Activated naive CD4-positive, alpha-beta T cell treated with anti-CD3 and anti-CD28 coated beads, Interleukin-2, amount 10 ng/mL, durations not matched to agents 7 days and 5 days (primary cell): ENCODE results near the gene ZNF277.
"Not testable (repeated sequence)": the region's sequence is repeated elsewhere in the genome, so short reads cannot be mapped to it uniquely, and the experiment has no call there.

ENCODE experiments used
- CTCF ChIA-PET: fragments of 350-600 bp; sonication (Branson Sonifier 250); formaldehyde crosslinking; loops from one replicate; lab custom pipeline; 2021; ENCODE audit warnings: antibody characterized with exemption; lab: Charles Lee
- DNase-seq: peaks from one replicate; pipeline ENCODE4 v3.0.0-alpha.2; 2020
- H3K27ac Mint-ChIP-seq: one replicate; pipeline ENCODE4 v1.8.0; 2021; ENCODE audit warnings: mild to moderate bottlenecking, moderate library complexity, mixed read lengths
- H3K27me3 Mint-ChIP-seq: one replicate; pipeline ENCODE4 v1.8.0; 2021; ENCODE audit warnings: mild to moderate bottlenecking, mixed read lengths
- H3K36me3 Mint-ChIP-seq: one replicate; pipeline ENCODE4 v1.8.0; 2021; ENCODE audit warnings: mixed read lengths
- H3K4me1 Mint-ChIP-seq: one replicate; pipeline ENCODE4 v1.8.0; 2021; ENCODE audit warnings: mixed read lengths
- H3K4me3 Mint-ChIP-seq: one replicate; pipeline ENCODE4 v1.8.0; 2021; ENCODE audit warnings: mild to moderate bottlenecking, moderate library complexity, mixed read lengths
- H3K9me3 Mint-ChIP-seq: one replicate; pipeline ENCODE4 v1.8.0; 2021; ENCODE audit warnings: mixed read lengths

ZNF277 gene

GRCh38 chr7:112234147-112234546 is 27.7 kb downstream of the ZNF277 start:
- Mint-ChIP-seq H3K36me3 (no peaks in the 10 kb centered on the region), H3K4me1 (no peaks in the 10 kb centered on the region), H3K27me3 (no peaks in the 10 kb centered on the region), H3K9me3 (no peaks in the 10 kb centered on the region), H3K4me3 (no peak overlapping the region), H3K27ac (no peak overlapping the region)
- CTCF ChIA-PET: no interaction called here
- DNase-seq: no peak

DNA sequence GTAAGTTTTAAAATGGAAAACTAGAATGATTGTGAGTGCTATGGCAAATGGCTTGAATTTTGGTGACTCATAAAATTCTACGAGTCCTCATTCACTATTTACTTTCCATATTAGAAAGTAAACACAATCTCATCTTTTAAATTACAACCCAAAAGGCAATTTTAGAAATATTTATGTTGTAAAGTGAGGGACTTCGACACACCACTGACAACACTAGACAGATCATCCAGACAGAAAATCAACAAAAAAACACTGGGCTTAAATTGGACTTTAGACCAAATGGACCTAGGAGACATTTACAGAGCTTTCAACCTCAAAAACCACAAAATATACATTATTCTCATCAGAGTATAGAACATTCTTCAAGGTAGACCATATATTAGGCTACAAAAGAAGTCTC is 30.1 kb downstream of the ZNF277 start:
- CTCF ChIA-PET: no interaction called here
- no peaks in the 10 kb centered on the region for H3K27me3 Mint-ChIP-seq
- H3K9me3 Mint-ChIP-seq: no peaks in the 10 kb centered on the region
- H3K27ac Mint-ChIP-seq: no peak overlapping the region
- H3K4me1 Mint-ChIP-seq: no peaks in the 10 kb centered on the region
- H3K36me3 Mint-ChIP-seq: no peaks in the 10 kb centered on the region
- no peak overlapping the region for H3K4me3 Mint-ChIP-seq
- DNase-seq: no peak

- DNase-seq: no peak
- Mint-ChIP-seq H3K27ac (no peak overlapping the region), H3K9me3 (no peaks in the 10 kb centered on the region), H3K4me3 (no peak overlapping the region), H3K36me3 (no peaks in the 10 kb centered on the region), H3K27me3 (no peaks in the 10 kb centered on the region), H3K4me1 (no peaks in the 10 kb centered on the region)
- CTCF ChIA-PET: interaction anchor here (0.7 kb wide), 1 partner anchor 50 kb away, joined by 3 read pairs; no protein-coding TSS in a partner anchor
Observed at GRCh38 chr7:112238330-112238729, 31.8 kb downstream of the ZNF277 start.

GRCh38 chr7:112238852-112239610 is 32.5 kb downstream of the ZNF277 start:
- no peak for DNase-seq
- Mint-ChIP-seq H3K9me3 (no peaks in the 10 kb centered on the region), H3K36me3 (no peaks in the 10 kb centered on the region), H3K4me1 (no peaks in the 10 kb centered on the region), H3K4me3 (no peak overlapping the region), H3K27ac (no peak overlapping the region), H3K27me3 (no peaks in the 10 kb centered on the region)
- CTCF ChIA-PET: interaction anchor here (0.7 kb wide), 1 partner anchor 51 kb away, joined by 3 read pairs; no protein-coding TSS in a partner anchor

- Mint-ChIP-seq H3K27ac (no peak overlapping the region), H3K27me3 (no peaks in the 10 kb centered on the region), H3K36me3 (peaks cover 2% of the 10 kb centered on the region), H3K4me3 (no peak overlapping the region), H3K9me3 (no peaks in the 10 kb centered on the region), H3K4me1 (no peaks in the 10 kb centered on the region)
- DNase-seq: no peak
- CTCF ChIA-PET: no interaction called here
Observed at GRCh38 chr7:112248598-112248997, 42.1 kb downstream of the ZNF277 start.

- H3K27me3 Mint-ChIP-seq, DNase-seq, H3K4me3 Mint-ChIP-seq, H3K36me3 Mint-ChIP-seq, CTCF ChIA-PET, H3K4me1 Mint-ChIP-seq, H3K27ac Mint-ChIP-seq, H3K9me3 Mint-ChIP-seq: not testable (repeated sequence)
Observed at GRCh38 chr7:112249967-112250366, 43.5 kb downstream of the ZNF277 start.

- DNase-seq: no peak
- H3K4me1 Mint-ChIP-seq: peaks cover 2% of the 10 kb centered on the region
- H3K9me3 Mint-ChIP-seq: no peaks in the 10 kb centered on the region
- H3K4me3 Mint-ChIP-seq: no peak overlapping the region
- no peaks in the 10 kb centered on the region for H3K27me3 Mint-ChIP-seq
- CTCF ChIA-PET: no interaction called here
- no peaks in the 10 kb centered on the region for H3K36me3 Mint-ChIP-seq
- H3K27ac Mint-ChIP-seq: no peak overlapping the region
Observed at GRCh38 chr7:112252141-112252540, 45.6 kb downstream of the ZNF277 start.

DNA sequence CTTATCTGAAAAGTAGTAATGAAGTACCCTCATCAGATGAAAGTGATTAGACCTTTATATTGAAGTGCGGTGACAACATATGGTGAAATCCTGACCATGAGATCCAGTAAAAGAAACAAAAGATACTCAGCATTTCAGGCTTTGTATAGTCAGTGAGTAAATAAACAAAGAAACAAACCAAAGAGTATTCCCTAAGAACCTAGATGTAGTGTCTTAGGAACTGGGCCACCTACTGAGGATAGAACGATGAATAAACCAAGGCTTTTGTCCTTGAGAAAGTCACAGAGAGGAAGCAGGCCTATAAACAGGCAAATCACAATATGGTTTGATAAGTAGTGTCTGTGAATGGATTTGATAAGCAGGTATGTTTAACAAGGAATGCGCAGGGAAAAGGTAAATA is 46.2 kb downstream of the ZNF277 start:
- H3K4me1 Mint-ChIP-seq: peaks cover 2% of the 10 kb centered on the region
- no peaks in the 10 kb centered on the region for H3K27me3 Mint-ChIP-seq
- no peak for DNase-seq
- H3K36me3 Mint-ChIP-seq: no peaks in the 10 kb centered on the region
- no peak overlapping the region for H3K4me3 Mint-ChIP-seq
- CTCF ChIA-PET: no interaction called here
- no peak overlapping the region for H3K27ac Mint-ChIP-seq
- H3K9me3 Mint-ChIP-seq: no peaks in the 10 kb centered on the region

- CTCF ChIA-PET: no interaction called here
- Mint-ChIP-seq H3K9me3 (no peaks in the 10 kb centered on the region), H3K4me3 (no peak overlapping the region), H3K27ac (no peak overlapping the region), H3K4me1 (peaks cover 2% of the 10 kb centered on the region), H3K27me3 (no peaks in the 10 kb centered on the region), H3K36me3 (no peaks in the 10 kb centered on the region)
- no peak for DNase-seq
Observed at GRCh38 chr7:112254156-112254555, 47.7 kb downstream of the ZNF277 start.

DNA sequence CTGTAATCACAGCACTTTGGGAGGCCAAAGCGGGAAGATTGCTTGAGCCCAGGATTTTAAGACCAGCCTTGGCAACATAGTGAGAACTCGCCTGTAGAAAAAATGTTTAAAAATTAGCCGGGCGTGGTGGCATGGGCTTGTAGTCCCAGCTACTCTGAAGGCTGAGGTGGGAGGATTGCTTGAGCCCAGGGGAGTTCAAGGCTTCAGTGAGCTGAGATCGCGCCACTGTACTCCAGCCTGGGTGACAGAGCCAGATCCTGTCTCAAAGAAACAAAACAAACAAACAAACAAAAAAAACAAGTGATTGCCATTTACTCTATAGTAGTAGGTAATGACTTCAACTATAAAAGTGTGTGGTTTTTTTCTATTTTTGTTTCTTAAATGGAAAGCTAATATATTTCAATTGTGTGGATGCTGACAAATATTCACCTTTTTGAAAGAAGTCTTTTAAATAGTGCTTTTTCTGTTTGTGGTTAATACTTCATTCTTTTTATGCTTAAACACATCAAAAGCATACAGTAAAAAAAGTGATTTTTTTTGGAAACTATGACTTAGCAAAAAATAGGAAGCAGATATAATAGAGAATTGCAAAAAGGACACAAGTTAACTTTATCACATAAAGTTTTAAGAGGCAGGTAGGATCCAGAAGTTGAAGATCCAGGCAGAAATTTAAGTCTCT is 48.4 kb downstream of the ZNF277 start:
- Mint-ChIP-seq H3K4me1 (peaks cover 2% of the 10 kb centered on the region), H3K27ac (no peak overlapping the region), H3K9me3 (no peaks in the 10 kb centered on the region), H3K4me3 (no peak overlapping the region), H3K36me3 (no peaks in the 10 kb centered on the region), H3K27me3 (no peaks in the 10 kb centered on the region)
- no peak for DNase-seq
- CTCF ChIA-PET: no interaction called here

DNA sequence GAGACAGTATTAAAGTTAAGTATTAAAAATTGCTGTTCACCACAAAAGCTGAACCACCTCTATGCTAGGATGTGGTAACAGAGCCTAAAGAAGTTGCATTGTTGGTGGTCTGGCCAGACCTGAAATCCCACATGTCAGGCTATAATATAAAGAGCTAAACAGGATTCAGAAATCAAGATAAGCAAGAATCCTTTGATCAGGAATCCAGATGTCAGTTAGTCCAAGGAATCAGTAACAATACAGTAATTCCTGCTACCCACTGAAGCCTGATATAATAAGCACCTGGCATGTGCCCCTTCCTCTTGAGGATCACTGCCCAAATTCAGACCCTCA is 48.9 kb downstream of the ZNF277 start:
- CTCF ChIA-PET: no interaction called here
- Mint-ChIP-seq H3K9me3 (no peaks in the 10 kb centered on the region), H3K27ac (no peak overlapping the region), H3K27me3 (no peaks in the 10 kb centered on the region), H3K4me3 (no peak overlapping the region), H3K4me1 (peaks cover 2% of the 10 kb centered on the region), H3K36me3 (no peaks in the 10 kb centered on the region)
- DNase-seq: no peak

DNA sequence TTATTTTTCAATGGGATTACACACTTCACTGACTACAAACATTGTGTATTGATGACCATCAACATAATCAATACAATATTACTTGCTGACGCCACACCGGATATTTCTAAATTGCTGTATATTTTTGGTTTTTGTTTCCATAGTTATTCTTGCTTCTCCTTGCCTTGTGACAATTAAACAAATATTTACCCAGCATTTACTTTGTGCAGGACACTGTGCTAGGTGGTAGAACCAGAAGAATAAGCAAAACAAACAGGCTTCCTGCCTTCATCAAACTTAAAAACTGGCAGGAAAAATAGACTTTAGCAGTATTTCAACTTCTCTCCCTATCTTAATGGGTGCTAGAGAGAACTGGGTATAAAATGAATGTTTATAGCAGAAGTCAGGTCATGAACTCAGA is 50.6 kb downstream of the ZNF277 start:
- Mint-ChIP-seq H3K9me3 (no peaks in the 10 kb centered on the region), H3K36me3 (no peaks in the 10 kb centered on the region), H3K4me3 (no peak overlapping the region), H3K27ac (no peak overlapping the region), H3K4me1 (peaks cover 2% of the 10 kb centered on the region), H3K27me3 (no peaks in the 10 kb centered on the region)
- CTCF ChIA-PET: no interaction called here
- no peak for DNase-seq

GRCh38 chr7:112260911-112261310 is 54.4 kb downstream of the ZNF277 start:
- no peak overlapping the region for H3K27ac Mint-ChIP-seq
- H3K36me3 Mint-ChIP-seq: no peaks in the 10 kb centered on the region
- peaks cover 3% of the 10 kb centered on the region for H3K4me1 Mint-ChIP-seq
- H3K4me3 Mint-ChIP-seq: no peak overlapping the region
- no peaks in the 10 kb centered on the region for H3K27me3 Mint-ChIP-seq
- CTCF ChIA-PET: no interaction called here
- H3K9me3 Mint-ChIP-seq: no peaks in the 10 kb centered on the region
- DNase-seq: no peak

- CTCF ChIA-PET: no interaction called here
- no peak overlapping the region for H3K27ac Mint-ChIP-seq
- peaks cover 7% of the 10 kb centered on the region for H3K4me1 Mint-ChIP-seq
Observed at GRCh38 chr7:112262036-112262435, 55.5 kb downstream of the ZNF277 start.

DNA sequence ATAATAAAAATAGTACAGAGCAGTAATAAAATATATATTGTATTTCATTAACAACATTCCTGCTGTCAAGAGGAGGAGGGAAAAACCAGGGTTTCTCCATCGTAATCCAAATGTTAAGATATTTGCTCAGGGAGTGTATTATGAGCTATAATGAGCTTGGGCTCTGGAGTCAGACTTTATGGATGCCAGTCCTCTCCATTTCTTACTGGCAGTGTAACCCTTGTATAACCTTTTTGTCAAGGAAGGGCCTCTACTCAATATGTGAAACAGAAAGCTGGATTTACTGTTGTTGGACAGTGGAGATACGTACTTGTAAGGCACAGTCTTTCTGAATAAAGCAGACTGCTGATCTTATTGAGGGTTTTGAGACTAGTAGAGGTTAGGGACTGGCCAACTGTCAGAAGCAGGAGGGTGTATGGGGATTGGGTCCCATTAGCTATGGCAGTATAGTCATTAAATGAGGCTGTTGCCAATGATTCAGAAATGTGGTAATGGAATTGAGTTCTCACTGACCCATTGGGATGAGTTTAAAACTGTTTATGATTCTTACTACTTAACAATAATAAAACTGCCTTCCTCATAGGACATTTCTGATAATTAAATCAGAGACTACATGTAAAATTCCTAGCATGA is 56.5 kb downstream of the ZNF277 start:
- no peaks in the 10 kb centered on the region for H3K27me3 Mint-ChIP-seq
- CTCF ChIA-PET: no interaction called here
- no peaks in the 10 kb centered on the region for H3K9me3 Mint-ChIP-seq
- H3K36me3 Mint-ChIP-seq: no peaks in the 10 kb centered on the region
- H3K4me1 Mint-ChIP-seq: peaks cover 7% of the 10 kb centered on the region
- no peak overlapping the region for H3K27ac Mint-ChIP-seq
- no peak overlapping the region for H3K4me3 Mint-ChIP-seq
- no peak for DNase-seq

More at GRCh38 chr7:112262036-112262435, 55.5 kb downstream of the ZNF277 start:
- Mint-ChIP-seq H3K36me3 (no peaks in the 10 kb centered on the region), H3K9me3 (no peaks in the 10 kb centered on the region), H3K27me3 (no peaks in the 10 kb centered on the region), H3K4me3 (no peak overlapping the region)
- DNase-seq: no peak
